Testis (tissue), 3 donors: Measurements from ENCODE around the gene NPHP4. TPM values are rescaled to one million over a fixed set of nuclear protein-coding genes. Genes with fewer than 3 reads are reported as not detected.

Experiments
- DNase-seq: peaks from one replicate; pipeline ENCODE4 v3.0.0-alpha.2; 2019
- H3K27ac ChIP-seq, 2 donors: fragments of 200-600 bp; sonication (generic); one replicate each; pipeline ENCODE4 v1.5.1; 2019
- H3K27me3 ChIP-seq: fragments of 200-600 bp; sonication (generic); one replicate; pipeline ENCODE4 v1.5.1; 2019
- H3K36me3 ChIP-seq: fragments of 200-600 bp; sonication (generic); one replicate; pipeline ENCODE4 v1.5.1; 2017; ENCODE audit warnings: low read depth; ENCODE audit errors: missing control alignments
- H3K4me1 ChIP-seq: fragments of 200-600 bp; sonication (generic); one replicate; pipeline ENCODE4 v1.5.1; 2019
- H3K4me3 ChIP-seq, 2 donors: fragments of 200-600 bp; sonication (generic); one replicate each; pipeline ENCODE4 v1.5.1; 2017 to 2019
- H3K9me3 ChIP-seq: fragments of 200-600 bp; sonication (generic); one replicate; pipeline ENCODE4 v1.5.1; 2017
- POLR2A ChIP-seq: fragments of 450-650 bp; IDR thresholded peaks from one replicate; pipeline ENCODE4 v1.6.1; 2017; ENCODE audit warnings: antibody characterized with exemption, mild to moderate bottlenecking, moderate library complexity
- WGBS, 2 donors: methylation state at CpG; one replicate each; pipeline ENCODE4 v1.1.5; 2018; 5-methylcytosine and 5-hydroxymethylcytosine counted together
- intact Hi-C: fragments of 100-400 bp; cut with DNase I; formaldehyde crosslinking; loops from one replicate; pipeline ENCODE4 v1.15.1; 2023; ENCODE audit warnings: low total_unique reads
- polyA plus RNA-seq: library from polyadenylated mRNA; stranded (reverse); fragments of 350-450 nt; fragmentation: Illumina TruSeq; extraction: RNeasy Lipid Tissue Mini Kit (QIAGEN cat#74804); gene quantifications from one replicate; pipeline ENCODE4 v1.2.3, GENCODE V29; 2014; ENCODE audit warnings: low read depth, low replicate concordance; ENCODE audit not compliant: insufficient read depth
- total RNA-seq, 2 donors: library from RNA; depleted of rRNA; stranded (reverse); fragments of >200 nt; gene quantifications; one replicate each; pipeline ENCODE4 v1.2.3, GENCODE V29; 2016
- TF ChIP-seq, protein P1 (sequence below), 3 experiments: fragments of 450-650 bp in 2 of 3; fragments of 200-600 bp in 1 of 3; sonication (generic) in 1 of 3; IDR thresholded peaks; one replicate each; pipeline ENCODE4 v1.5.1; 2016 to 2019; ENCODE audit warnings: antibody characterized with exemption in 3 of 3, mild to moderate bottlenecking in 2 of 3, moderate library complexity in 1 of 3

Gene NPHP4
- total and polyA plus RNA-seq, 3 donors from 2014 or later = 26.3 to 65.9 (median 49.4) TPM

GRCh38 chr1:5985250-5985649 is 7.0 kb downstream of the NPHP4 start:
- intact Hi-C loops = no loop called here
- Histone ChIP-seq H3K36me3 (no peaks in the 10 kb centered on the region), H3K9me3 (no peaks in the 10 kb centered on the region), H3K27ac (no peak overlapping the region), H3K4me1 (no peaks in the 10 kb centered on the region), H3K4me3 (no peak overlapping the region), H3K27me3 (no peaks in the 10 kb centered on the region)
- WGBS, 2 donors = 85 to 88% methylated on average over 8 to 11 of the region's 11 CpGs
- no peak for DNase-seq
- TF ChIP-seq, protein P1, sequence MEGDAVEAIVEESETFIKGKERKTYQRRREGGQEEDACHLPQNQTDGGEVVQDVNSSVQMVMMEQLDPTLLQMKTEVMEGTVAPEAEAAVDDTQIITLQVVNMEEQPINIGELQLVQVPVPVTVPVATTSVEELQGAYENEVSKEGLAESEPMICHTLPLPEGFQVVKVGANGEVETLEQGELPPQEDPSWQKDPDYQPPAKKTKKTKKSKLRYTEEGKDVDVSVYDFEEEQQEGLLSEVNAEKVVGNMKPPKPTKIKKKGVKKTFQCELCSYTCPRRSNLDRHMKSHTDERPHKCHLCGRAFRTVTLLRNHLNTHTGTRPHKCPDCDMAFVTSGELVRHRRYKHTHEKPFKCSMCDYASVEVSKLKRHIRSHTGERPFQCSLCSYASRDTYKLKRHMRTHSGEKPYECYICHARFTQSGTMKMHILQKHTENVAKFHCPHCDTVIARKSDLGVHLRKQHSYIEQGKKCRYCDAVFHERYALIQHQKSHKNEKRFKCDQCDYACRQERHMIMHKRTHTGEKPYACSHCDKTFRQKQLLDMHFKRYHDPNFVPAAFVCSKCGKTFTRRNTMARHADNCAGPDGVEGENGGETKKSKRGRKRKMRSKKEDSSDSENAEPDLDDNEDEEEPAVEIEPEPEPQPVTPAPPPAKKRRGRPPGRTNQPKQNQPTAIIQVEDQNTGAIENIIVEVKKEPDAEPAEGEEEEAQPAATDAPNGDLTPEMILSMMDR (IDR thresholded peaks at IDR 0.05) = no peak
- no peak for TF ChIP-seq POLR2A

DNA sequence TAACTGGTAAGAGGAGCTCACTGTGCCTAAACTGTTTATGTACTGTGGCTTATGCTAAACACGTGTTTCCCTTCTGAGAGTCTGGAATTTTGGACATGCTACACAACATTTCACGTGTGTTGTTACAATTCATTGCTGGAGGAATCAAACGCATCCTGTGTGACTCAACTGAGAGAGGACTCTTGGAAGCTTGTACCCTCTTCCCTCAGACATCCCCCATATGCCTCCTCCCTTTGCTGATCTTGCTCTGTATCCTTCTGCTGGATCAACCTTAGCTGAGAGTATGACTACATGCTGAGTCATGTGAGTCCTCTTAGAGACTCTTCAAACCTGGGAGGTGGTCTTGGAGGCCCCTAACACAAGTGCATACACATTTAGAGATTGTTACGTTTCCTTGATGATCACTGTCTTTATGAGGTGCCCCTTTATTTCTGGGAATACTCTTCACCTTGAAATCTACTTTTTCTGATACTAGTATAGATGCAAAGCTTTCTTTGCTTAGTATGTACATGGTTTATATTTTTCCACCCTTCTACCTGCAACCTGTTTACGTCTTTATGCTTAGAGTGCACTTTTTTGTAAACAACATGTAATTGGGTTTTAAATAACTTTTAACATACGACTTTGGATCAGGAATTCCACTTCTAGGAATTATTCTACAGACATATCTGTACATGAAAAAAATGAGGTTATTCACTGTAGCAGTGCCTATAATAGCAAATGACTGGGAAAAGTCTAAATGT is 8.7 kb downstream of the NPHP4 start:
- DNase-seq = no peak
- TF ChIP-seq, protein P1 (IDR thresholded peaks at IDR 0.05) = no peak
- no peak for TF ChIP-seq POLR2A
- Histone ChIP-seq H3K4me3 (no peak overlapping the region), H3K27me3 (no peaks in the 10 kb centered on the region), H3K4me1 (no peaks in the 10 kb centered on the region), H3K36me3 (no peaks in the 10 kb centered on the region), H3K27ac (no peak overlapping the region), H3K9me3 (no peaks in the 10 kb centered on the region)
- 84 to 91% methylated on average over 6 of the region's 6 CpGs for WGBS, 2 donors
- intact Hi-C loops = no loop called here

- Histone ChIP-seq H3K36me3 (no peaks in the 10 kb centered on the region), H3K9me3 (no peaks in the 10 kb centered on the region), H3K27ac (no peak overlapping the region), H3K4me1 (no peaks in the 10 kb centered on the region), H3K27me3 (no peaks in the 10 kb centered on the region), H3K4me3 (no peak overlapping the region)
- intact Hi-C loops = no loop called here
- TF ChIP-seq, protein P1 (IDR thresholded peaks at IDR 0.05) = no peak
- no peak for TF ChIP-seq POLR2A
- no peak for DNase-seq
- WGBS, 2 donors = 42 to 50% methylated on average over 5 of the region's 5 CpGs
Measured at GRCh38 chr1:5982868-5983267, 9.4 kb downstream of the NPHP4 start.

GRCh38 chr1:5982276-5982675 is 9.9 kb downstream of the NPHP4 start:
- no peak for DNase-seq
- intact Hi-C loops = no loop called here
- Histone ChIP-seq H3K4me1 (no peaks in the 10 kb centered on the region), H3K36me3 (no peaks in the 10 kb centered on the region), H3K27me3 (no peaks in the 10 kb centered on the region), H3K9me3 (no peaks in the 10 kb centered on the region), H3K27ac (no peak overlapping the region), H3K4me3 (no peak overlapping the region)
- TF ChIP-seq, protein P1 (IDR thresholded peaks at IDR 0.05) = no peak
- no peak for TF ChIP-seq POLR2A
- 70 to 78% methylated on average over 4 of the region's 4 CpGs for WGBS, 2 donors

DNA sequence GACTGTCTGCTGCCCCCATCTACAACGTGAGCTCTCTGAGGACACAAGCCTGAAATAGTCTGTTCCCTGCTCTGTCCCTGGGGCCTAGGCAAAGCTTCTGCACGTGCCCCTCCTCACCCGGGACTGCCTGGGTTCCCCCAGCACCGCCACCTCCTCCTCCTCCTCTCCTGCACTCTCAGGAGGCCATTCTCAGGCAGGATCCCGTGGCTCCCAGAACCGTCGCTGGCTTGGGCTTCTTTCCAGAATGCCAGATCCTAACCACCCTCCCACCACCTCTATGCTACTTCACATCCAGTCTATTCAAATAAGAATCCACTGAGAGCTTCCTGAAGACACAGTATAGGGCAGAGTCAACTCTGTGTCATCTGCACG is 11.2 kb downstream of the NPHP4 start:
- no peak overlapping the region for H3K27ac ChIP-seq
- TF ChIP-seq, protein P1 (IDR thresholded peaks at IDR 0.05) = no peak
- no peak for TF ChIP-seq POLR2A
- H3K9me3 ChIP-seq = no peaks in the 10 kb centered on the region
- intact Hi-C loops = no loop called here
- no peak overlapping the region for H3K4me3 ChIP-seq
- no peaks in the 10 kb centered on the region for H3K4me1 ChIP-seq
- DNase-seq = no peak
- no peaks in the 10 kb centered on the region for H3K36me3 ChIP-seq
- 68 to 79% methylated on average over 8 of the region's 8 CpGs for WGBS, 2 donors
- H3K27me3 ChIP-seq = no peaks in the 10 kb centered on the region
